HEK293 (cell line): ENCODE data around the gene EML4.

Experiments used
- BCL11B ChIP-seq: fragments of 450-650 bp; formaldehyde crosslinking; IDR thresholded peaks from 2 replicates; pipeline ENCODE4 v1.5.1; 2016; ENCODE audit warnings: low read depth, missing biosample characterization, missing genetic modification characterization
- KLF16 ChIP-seq: fragments of 450-650 bp; formaldehyde crosslinking; IDR thresholded peaks from 2 replicates; pipeline ENCODE4 v1.5.1; 2017; ENCODE audit warnings: missing biosample characterization, missing genetic modification characterization
- ZIC2 ChIP-seq: fragments of 450-650 bp; formaldehyde crosslinking; IDR thresholded peaks from 2 replicates; pipeline ENCODE4 v1.5.1; 2016; ENCODE audit warnings: missing biosample characterization, missing genetic modification characterization
- TF ChIP-seq, protein P1 (sequence below): fragments of 450-650 bp; formaldehyde crosslinking; IDR thresholded peaks from 2 replicates; pipeline ENCODE4 v1.5.1; 2016; ENCODE audit warnings: missing biosample characterization, missing genetic modification characterization

DNA sequence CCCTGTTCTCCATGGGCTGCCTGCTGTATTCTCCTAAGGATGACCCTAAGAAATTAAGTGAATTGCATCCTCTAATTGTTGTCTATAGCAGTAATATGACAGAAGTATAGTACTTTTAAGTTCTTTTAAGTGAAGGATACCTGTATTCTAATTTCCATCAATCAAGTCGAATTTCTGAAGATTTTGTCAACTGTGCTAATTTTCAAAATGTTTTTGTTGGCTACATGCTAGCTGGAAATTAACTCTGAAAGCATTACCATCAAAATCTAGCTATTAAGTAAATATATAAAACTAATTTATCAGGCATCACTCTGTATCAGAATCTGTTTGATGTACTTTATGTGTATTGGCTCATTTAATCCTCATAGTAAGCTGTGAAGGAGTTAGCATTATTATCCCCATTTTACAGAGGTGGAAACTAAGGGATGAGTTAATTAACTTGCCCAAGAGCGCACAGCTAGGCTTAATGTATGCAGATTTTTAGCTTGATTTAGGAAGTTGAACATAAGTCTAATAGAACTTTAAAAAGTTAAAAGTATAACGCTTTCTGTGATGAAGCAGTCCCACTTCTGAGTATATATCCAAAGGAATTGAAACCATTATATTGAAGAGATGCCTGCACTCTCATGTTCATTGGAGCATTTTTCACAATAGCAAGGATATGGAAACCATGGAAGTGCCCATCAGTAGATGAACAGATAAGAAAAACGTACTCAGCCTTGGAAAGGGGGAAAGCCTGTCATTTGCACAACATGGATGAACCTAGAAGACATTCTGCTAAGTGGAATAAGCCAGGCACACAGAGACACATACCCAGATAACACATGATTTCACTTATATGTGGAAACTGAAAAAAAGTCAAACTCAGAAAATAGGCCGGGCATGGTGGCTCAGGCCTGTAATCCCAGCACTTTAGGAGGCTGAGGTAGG, 32.0 kb downstream of the EML4 start:
- TF ChIP-seq BCL11B (tag by site-specific recombination) (no peak), ZIC2 (no peak), KLF16 (tag by site-specific recombination) (no peak)
- TF ChIP-seq, protein P1, sequence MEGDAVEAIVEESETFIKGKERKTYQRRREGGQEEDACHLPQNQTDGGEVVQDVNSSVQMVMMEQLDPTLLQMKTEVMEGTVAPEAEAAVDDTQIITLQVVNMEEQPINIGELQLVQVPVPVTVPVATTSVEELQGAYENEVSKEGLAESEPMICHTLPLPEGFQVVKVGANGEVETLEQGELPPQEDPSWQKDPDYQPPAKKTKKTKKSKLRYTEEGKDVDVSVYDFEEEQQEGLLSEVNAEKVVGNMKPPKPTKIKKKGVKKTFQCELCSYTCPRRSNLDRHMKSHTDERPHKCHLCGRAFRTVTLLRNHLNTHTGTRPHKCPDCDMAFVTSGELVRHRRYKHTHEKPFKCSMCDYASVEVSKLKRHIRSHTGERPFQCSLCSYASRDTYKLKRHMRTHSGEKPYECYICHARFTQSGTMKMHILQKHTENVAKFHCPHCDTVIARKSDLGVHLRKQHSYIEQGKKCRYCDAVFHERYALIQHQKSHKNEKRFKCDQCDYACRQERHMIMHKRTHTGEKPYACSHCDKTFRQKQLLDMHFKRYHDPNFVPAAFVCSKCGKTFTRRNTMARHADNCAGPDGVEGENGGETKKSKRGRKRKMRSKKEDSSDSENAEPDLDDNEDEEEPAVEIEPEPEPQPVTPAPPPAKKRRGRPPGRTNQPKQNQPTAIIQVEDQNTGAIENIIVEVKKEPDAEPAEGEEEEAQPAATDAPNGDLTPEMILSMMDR (tag by site-specific recombination): no peak
